Transverse colon (tissue), 4 donors: ENCODE measurements around the gene PRG3.

ENCODE experiments used
- EP300 ChIP-seq: sonication (generic); formaldehyde crosslinking; IDR thresholded peaks from one replicate; pipeline ENCODE4 v1.6.1; 2017; ENCODE audit warnings: antibody characterized with exemption, low read depth
- POLR2A ChIP-seq: fragments of 450-650 bp; IDR thresholded peaks from one replicate; pipeline ENCODE4 v1.6.1; 2016; ENCODE audit warnings: antibody characterized with exemption, mild to moderate bottlenecking, moderate library complexity
- POLR2AphosphoS5 ChIP-seq, 3 donors: sonication (generic); formaldehyde crosslinking; IDR thresholded peaks; one replicate each; pipeline ENCODE4 v1.6.1; 2016; ENCODE audit warnings: antibody characterized with exemption in 3 of 3
- TF ChIP-seq, protein P1 (sequence below), 5 experiments: fragments of 200-600 bp in 3 of 5; fragments of 450-650 bp in 2 of 5; sonication (generic) in 3 of 5; IDR thresholded peaks; 1 replicate in 2 of 5; 2 replicates in 3 of 5; pipeline ENCODE4 v1.5.1; 2016 to 2017; ENCODE audit warnings: antibody characterized with exemption in 5 of 5, inconsistent platforms in 3 of 5, mild to moderate bottlenecking in 2 of 5, moderate library complexity in 1 of 5

DNA sequence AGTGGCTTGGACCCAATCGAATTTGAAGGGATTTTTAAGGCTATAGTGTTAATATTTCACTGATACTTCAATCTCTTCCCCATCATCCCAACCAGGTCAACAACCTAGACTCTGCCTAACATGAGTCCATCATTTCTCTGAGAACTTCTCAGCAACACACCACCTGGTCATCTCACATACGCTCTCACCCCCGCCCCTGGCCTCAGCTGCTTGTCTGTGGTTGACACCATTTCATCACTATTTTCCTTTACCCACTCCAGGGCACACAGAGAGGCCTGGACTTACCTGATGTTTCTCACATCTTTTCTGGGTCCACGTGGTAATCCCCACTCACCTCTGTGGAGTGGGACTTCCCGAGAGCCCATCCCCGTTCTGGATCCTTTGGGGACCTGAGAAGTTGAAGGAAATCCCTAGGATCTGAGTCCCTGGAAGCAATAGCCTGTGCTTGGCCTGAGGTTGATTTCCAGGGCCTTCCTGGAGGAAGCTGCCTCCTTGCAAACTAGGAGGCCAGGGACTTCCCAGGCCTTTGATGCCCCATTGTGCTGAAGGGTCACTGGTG, 39.6 kb downstream of the PRG3 start:
- TF ChIP-seq, protein P1, sequence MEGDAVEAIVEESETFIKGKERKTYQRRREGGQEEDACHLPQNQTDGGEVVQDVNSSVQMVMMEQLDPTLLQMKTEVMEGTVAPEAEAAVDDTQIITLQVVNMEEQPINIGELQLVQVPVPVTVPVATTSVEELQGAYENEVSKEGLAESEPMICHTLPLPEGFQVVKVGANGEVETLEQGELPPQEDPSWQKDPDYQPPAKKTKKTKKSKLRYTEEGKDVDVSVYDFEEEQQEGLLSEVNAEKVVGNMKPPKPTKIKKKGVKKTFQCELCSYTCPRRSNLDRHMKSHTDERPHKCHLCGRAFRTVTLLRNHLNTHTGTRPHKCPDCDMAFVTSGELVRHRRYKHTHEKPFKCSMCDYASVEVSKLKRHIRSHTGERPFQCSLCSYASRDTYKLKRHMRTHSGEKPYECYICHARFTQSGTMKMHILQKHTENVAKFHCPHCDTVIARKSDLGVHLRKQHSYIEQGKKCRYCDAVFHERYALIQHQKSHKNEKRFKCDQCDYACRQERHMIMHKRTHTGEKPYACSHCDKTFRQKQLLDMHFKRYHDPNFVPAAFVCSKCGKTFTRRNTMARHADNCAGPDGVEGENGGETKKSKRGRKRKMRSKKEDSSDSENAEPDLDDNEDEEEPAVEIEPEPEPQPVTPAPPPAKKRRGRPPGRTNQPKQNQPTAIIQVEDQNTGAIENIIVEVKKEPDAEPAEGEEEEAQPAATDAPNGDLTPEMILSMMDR (IDR thresholded peaks at IDR 0.05): no peak
- no peak for TF ChIP-seq POLR2A
- TF ChIP-seq POLR2AphosphoS5 (IDR thresholded peaks at IDR 0.05): no peak
- TF ChIP-seq EP300: no peak
